ENCODE measurements around the gene MT1X. TPM values are rescaled to one million over a fixed set of nuclear protein-coding genes. Genes with fewer than 3 reads are reported as not detected.

The MT1X gene
- total and polyA plus RNA-seq, 2 of the 13 experiments (the other 11 are each of a cell fraction or from before 2014, with no cell fraction given), result 19.7 to 288 TPM

- H3K4me1 ChIP-seq (ENCODE audit: insufficient read depth, low read length), result peaks cover 24% of the 10 kb centered on the region
- WGBS (ENCODE audit: low lambda C conversion rate), result 30% methylated on average over 3 of the region's 3 CpGs
- H3K27ac ChIP-seq (ENCODE audit: extremely low read length, insufficient read depth, low read length), result no peak overlapping the region
- H3K27me3 ChIP-seq (ENCODE audit: control insufficient read depth in 1 of 2, insufficient read depth in 2 of 2, low read length in 2 of 2), result peaks cover 6 to 41% of the 10 kb centered on the region in 2 experiments; a peak in 4 of 5 replicates
- FAIRE-seq (no peak), DNase-seq (ENCODE audit: low spot score) (no peak), ATAC-seq (no peak)
- no peak overlapping the region for H2AFZ ChIP-seq (ENCODE audit: low read length)
- no peak for TF ChIP-seq SOX13 (IDR thresholded peaks at IDR 0.05)
- TF ChIP-seq SOX13 (CRISPR knock-in tag; conservative IDR thresholded peaks at IDR 0.05 in 1 of 2, IDR thresholded peaks at IDR 0.05 in 1 of 2), result peak in 1 of 2 experiments; percentile 66; a peak in 2 of 4 replicates
- no peak for TF ChIP-seq TBX2 (CRISPR knock-in tag; IDR thresholded peaks at IDR 0.05; ENCODE audit: borderline replicate concordance)
- peak; percentile 86 for TF ChIP-seq BCL6 (CRISPR knock-in tag; IDR thresholded peaks at IDR 0.05)
- peak; percentile 34; the same call in 1 of the 2 replicates for TF ChIP-seq FOXA3 (CRISPR knock-in tag; IDR thresholded peaks at IDR 0.05)
- TF ChIP-seq SOX5 (CRISPR knock-in tag; IDR thresholded peaks at IDR 0.05; ENCODE audit: borderline replicate concordance), result peak; percentile 59; the same call in 1 of the 2 replicates
- TF ChIP-seq ZNF44 (CRISPR knock-in tag; IDR thresholded peaks at IDR 0.05), result no peak
- no peak for TF ChIP-seq SOX6 (IDR thresholded peaks at IDR 0.05)
- TF ChIP-seq SOX6 (CRISPR knock-in tag; IDR thresholded peaks at IDR 0.05), result peak; percentile 33; the same call in 1 of the 2 replicates
- TF ChIP-seq FOXA1 (IDR thresholded peaks at IDR 0.05), result no peak
- 0 out of 2 replicates have a peak, but pooled peaks have one; percentile 20 for TF ChIP-seq FOXA1 (CRISPR knock-in tag; IDR thresholded peaks at IDR 0.05)
- TF ChIP-seq CEBPG (CRISPR knock-in tag; IDR thresholded peaks at IDR 0.05), result peak; percentile 41; the same call in 1 of the 2 replicates
- peak; percentile 18; the same call in 1 of the 2 replicates for TF ChIP-seq CEBPB (IDR thresholded peaks at IDR 0.05; ENCODE audit: borderline replicate concordance, low read depth, low read length)
- TF ChIP-seq RBAK (CRISPR knock-in tag; IDR thresholded peaks at IDR 0.05), result peak; percentile 94
- in situ Hi-C loops (cut with HindIII; ENCODE audit: extremely low pct_ligation_motif_present, low pct_unique_long_range_greater_than_20kb), result no loop called here
- no peaks in the 10 kb centered on the region for H3K36me3 ChIP-seq (replicated peaks in 1 of 2; ENCODE audit: control insufficient read depth in 1 of 2, insufficient read depth in 2 of 2, low read length in 2 of 2)
- no TSS peak for BruUV-seq (replicated peaks)
- no peaks in the 10 kb centered on the region for H3K9me3 ChIP-seq (ENCODE audit: low read length)
- H3K79me2 ChIP-seq (ENCODE audit: insufficient read depth, low read length), result no peaks in the 10 kb centered on the region
- POLR2A ChIA-PET, result interaction anchor here (0.8 kb wide), 1 partner anchor 24 kb away, joined by 3 read pairs; the partner anchor contains the start of gene MT1E
- no peak overlapping the region for H3K9ac ChIP-seq (ENCODE audit: insufficient read depth, low read depth, low read length)
- CTCF ChIA-PET (ENCODE audit: low intra/inter-chr PET ratio, low total read pairs), result no interaction called here
- no peak overlapping the region for H3K4me3 ChIP-seq (replicated peaks in 1 of 3; ENCODE audit: insufficient read depth in 1 of 3, low read depth in 2 of 3, low read length in 3 of 3)
- no peak overlapping the region for H3K4me2 ChIP-seq (ENCODE audit: low read depth, low read length)
- intact Hi-C loops (cut with micrococcal nuclease; ENCODE audit: unreplicated experiment), result loop anchor here (10.0 kb wide), 1 partner anchor 45 kb away; the partner anchor contains the start of gene MT2A
- no peaks in the 10 kb centered on the region for H4K20me1 ChIP-seq (ENCODE audit: insufficient read depth, low read length)
These were observed 32.5 kb upstream of the MT1X start for GRCh38 chr16:56649820-56650219.

All from HepG2 (cell line).